HG03196 (cell line): ENCODE results near the gene SUMO2.
"Not testable (repeated sequence)": the region's sequence is repeated elsewhere in the genome, so short reads cannot be mapped to it uniquely, and the experiment has no call there.

ENCODE experiments used
- ATAC-seq: cut with Tn5 transposase; IDR thresholded peaks from one replicate; pipeline ENCODE4 v1.9.1; 2021; ENCODE audit not compliant: unreplicated experiment

Gene SUMO2

GRCh38 chr17:75146592-75146991, 36.2 kb downstream of the SUMO2 start:
- ATAC-seq = no peak

GRCh38 chr17:75144816-75145512, 37.8 kb downstream of the SUMO2 start:
- ATAC-seq = no peak

GRCh38 chr17:75142236-75142971, 40.4 kb downstream of the SUMO2 start:
- no peak for ATAC-seq

- no peak for ATAC-seq
Measured at GRCh38 chr17:75138519-75138918, 44.2 kb downstream of the SUMO2 start.

GRCh38 chr17:75137762-75138161, 45.0 kb downstream of the SUMO2 start:
- not testable (repeated sequence) for ATAC-seq

- ATAC-seq = no peak
Measured at GRCh38 chr17:75135946-75136345, 46.8 kb downstream of the SUMO2 start.

- ATAC-seq = no peak
Measured at GRCh38 chr17:75135452-75135851, 47.3 kb downstream of the SUMO2 start.

- not testable (repeated sequence) for ATAC-seq
Measured at GRCh38 chr17:75133607-75134347, 49.0 kb downstream of the SUMO2 start.

- no peak for ATAC-seq
Measured at GRCh38 chr17:75133001-75133400, 49.8 kb downstream of the SUMO2 start.

GRCh38 chr17:75132018-75133000, 50.5 kb downstream of the SUMO2 start:
- not testable (repeated sequence) for ATAC-seq

GRCh38 chr17:75131278-75132017, 51.3 kb downstream of the SUMO2 start, which contains the start of gene NT5C:
TSS of gene NT5C (minus strand) at chr17:75131742. CDS start at chr17:75131707, 35 bp downstream.
- ATAC-seq = peak; percentile 60

GRCh38 chr17:75130632-75131277, 52.0 kb downstream of the SUMO2 start:
- ATAC-seq = no peak

GRCh38 chr17:75130059-75130631, 52.6 kb downstream of the SUMO2 start:
- ATAC-seq = no peak

- no peak for ATAC-seq
Measured at GRCh38 chr17:75129576-75129975, 53.2 kb downstream of the SUMO2 start.

- no peak for ATAC-seq
Measured at GRCh38 chr17:75128694-75129505, 53.9 kb downstream of the SUMO2 start.

- not testable (repeated sequence) for ATAC-seq
Measured at GRCh38 chr17:75127936-75128335, 54.8 kb downstream of the SUMO2 start.

- ATAC-seq = no peak
Measured at GRCh38 chr17:75126954-75127353, 55.8 kb downstream of the SUMO2 start.

- ATAC-seq = no peak
Measured at GRCh38 chr17:75125984-75126383, 56.8 kb downstream of the SUMO2 start.
